H1 (cell line): Measurements from ENCODE around the gene RHBG. TPM values are rescaled to one million over a fixed set of nuclear protein-coding genes. Genes with fewer than 3 reads are reported as not detected.

Experiments
- FOSL1 ChIP-seq: IDR thresholded peaks from 2 replicates; pipeline ENCODE4 v1.6.1; 2011; ENCODE audit warnings: mild to moderate bottlenecking, low read depth, low read length, moderate library complexity; ENCODE audit not compliant: insufficient read depth
- polyA plus RNA-seq, 7 experiments: library from polyadenylated mRNA; depleted of rRNA in 3 of 7; stranded (reverse) in 5 of 7; unstranded in 2 of 7; fragments of >200 nt in 5 of 7; fragments of 200-250 nt in 2 of 7; gene quantifications; 1 replicate in 5 of 7; 2 replicates in 1 of 7; 4 replicates in 1 of 7; pipeline versions ENCODE4 v1.2.1 to v1.2.3, GENCODE V29; 2011 to 2013; ENCODE audit warnings: missing spikeins in 2 of 7, mixed read lengths in 2 of 7
- total RNA-seq: library from RNA; stranded (reverse); fragmentation: NEBNext Ultra II Directional; extraction: Animal tissue kit (Norgen Biotek cat#: 25700); gene quantifications from 2 replicates; pipeline ENCODE4 v1.2.1, GENCODE V29; 2021

The RHBG gene
- total and polyA plus RNA-seq, 2 of the 8 experiments (the other 6 are each of a cell fraction or from before 2014, with no cell fraction given): 2.6 to 2.7 TPM

GRCh38 chr1:156391701-156392100, 22.7 kb downstream of the RHBG start (continued):
- TF ChIP-seq FOSL1: no peak
